Nephron progenitor cell (in vitro differentiated cells): ENCODE measurements around the gene DPP8.
A peak's percentile ranks its signal among the peaks of the same experiment; 100 is the strongest.

Experiments used
- DNase-seq: peaks from one replicate; pipeline ENCODE4 v3.0.0; 2021
- H3K27ac Mint-ChIP-seq: 2 replicates; pipeline ENCODE4 v1.8.0; 2021; ENCODE audit warnings: mild to moderate bottlenecking, moderate library complexity, mixed read lengths
- H3K27me3 Mint-ChIP-seq: 2 replicates; pipeline ENCODE4 v1.8.0; 2021; ENCODE audit warnings: mild to moderate bottlenecking, low read depth, mixed read lengths; ENCODE audit not compliant: poor library complexity
- H3K36me3 Mint-ChIP-seq: 2 replicates; pipeline ENCODE4 v1.8.0; 2021; ENCODE audit warnings: low read depth, mixed read lengths
- H3K4me1 Mint-ChIP-seq: 2 replicates; pipeline ENCODE4 v1.8.0; 2021; ENCODE audit warnings: mixed read lengths
- H3K4me3 Mint-ChIP-seq: 2 replicates; pipeline ENCODE4 v1.8.0; 2021; ENCODE audit warnings: mild to moderate bottlenecking, moderate library complexity, mixed read lengths
- H3K9me3 Mint-ChIP-seq: 2 replicates; pipeline ENCODE4 v1.8.0; 2021; ENCODE audit warnings: mild to moderate bottlenecking, moderate library complexity, mixed read lengths
- CTCF ChIP-seq: fragments of 200-600 bp; sonication (generic); IDR thresholded peaks from 2 replicates; pipeline ENCODE4 v1.5.0; 2021; ENCODE audit warnings: antibody characterized with exemption

Gene DPP8

GRCh38 chr15:65396965-65397317 is 120.5 kb downstream of the DPP8 start:
- peaks cover 74% of the 10 kb centered on the region for H3K27me3 Mint-ChIP-seq
- H3K27ac Mint-ChIP-seq: no peak overlapping the region
- peaks cover 71% of the 10 kb centered on the region for H3K36me3 Mint-ChIP-seq
- H3K4me3 Mint-ChIP-seq: peak overlapping the region; percentile 70
- H3K4me1 Mint-ChIP-seq: peaks cover 32% of the 10 kb centered on the region
- DNase-seq: no peak
- no peak for TF ChIP-seq CTCF
- H3K9me3 Mint-ChIP-seq: no peaks in the 10 kb centered on the region

GRCh38 chr15:65396283-65396964 is 121.1 kb downstream of the DPP8 start:
- TF ChIP-seq CTCF: no peak
- peak overlapping the region; percentile 70 for H3K4me3 Mint-ChIP-seq
- H3K27ac Mint-ChIP-seq: no peak overlapping the region
- no peaks in the 10 kb centered on the region for H3K9me3 Mint-ChIP-seq
- peaks cover 28% of the 10 kb centered on the region for H3K4me1 Mint-ChIP-seq
- peak; percentile 45 for DNase-seq
- H3K36me3 Mint-ChIP-seq: peaks cover 71% of the 10 kb centered on the region
- peaks cover 74% of the 10 kb centered on the region for H3K27me3 Mint-ChIP-seq

- no peaks in the 10 kb centered on the region for H3K9me3 Mint-ChIP-seq
- H3K27me3 Mint-ChIP-seq: peaks cover 78% of the 10 kb centered on the region
- peaks cover 20% of the 10 kb centered on the region for H3K4me1 Mint-ChIP-seq
- no peak for TF ChIP-seq CTCF
- H3K4me3 Mint-ChIP-seq: no peak overlapping the region
- DNase-seq: peak; percentile 56
- H3K36me3 Mint-ChIP-seq: peaks cover 71% of the 10 kb centered on the region
- no peak overlapping the region for H3K27ac Mint-ChIP-seq
These were observed 121.8 kb downstream of the DPP8 start for GRCh38 chr15:65395567-65396202.

GRCh38 chr15:65394936-65395335 is 122.6 kb downstream of the DPP8 start:
- TF ChIP-seq CTCF: no peak
- Mint-ChIP-seq H3K27me3 (peaks cover 71% of the 10 kb centered on the region), H3K9me3 (no peaks in the 10 kb centered on the region)

GRCh38 chr15:65394280-65394789 is 123.2 kb downstream of the DPP8 start:
- H3K4me3 Mint-ChIP-seq: no peak overlapping the region
- no peaks in the 10 kb centered on the region for H3K9me3 Mint-ChIP-seq
- TF ChIP-seq CTCF: no peak
- H3K4me1 Mint-ChIP-seq: peaks cover 12% of the 10 kb centered on the region
- peaks cover 67% of the 10 kb centered on the region for H3K27me3 Mint-ChIP-seq
- DNase-seq: no peak
- peaks cover 69% of the 10 kb centered on the region for H3K36me3 Mint-ChIP-seq
- no peak overlapping the region for H3K27ac Mint-ChIP-seq

More at GRCh38 chr15:65394936-65395335, 122.6 kb downstream of the DPP8 start:
- no peak for DNase-seq
- Mint-ChIP-seq H3K36me3 (peaks cover 68% of the 10 kb centered on the region), H3K4me1 (peaks cover 13% of the 10 kb centered on the region), H3K4me3 (no peak overlapping the region), H3K27ac (no peak overlapping the region)
